TTC549 (cell line): ENCODE results near the gene RIPOR2.
"Not testable (repeated sequence)": the region's sequence is repeated elsewhere in the genome, so short reads cannot be mapped to it uniquely, and the experiment has no call there.

Experiments used
- FAIRE-seq: peaks from 2 replicates; lab custom pipeline; 2012; peaks lifted over from hg19 to GRCh38; lab: Jason Lieb, UNC

RIPOR2 gene

DNA sequence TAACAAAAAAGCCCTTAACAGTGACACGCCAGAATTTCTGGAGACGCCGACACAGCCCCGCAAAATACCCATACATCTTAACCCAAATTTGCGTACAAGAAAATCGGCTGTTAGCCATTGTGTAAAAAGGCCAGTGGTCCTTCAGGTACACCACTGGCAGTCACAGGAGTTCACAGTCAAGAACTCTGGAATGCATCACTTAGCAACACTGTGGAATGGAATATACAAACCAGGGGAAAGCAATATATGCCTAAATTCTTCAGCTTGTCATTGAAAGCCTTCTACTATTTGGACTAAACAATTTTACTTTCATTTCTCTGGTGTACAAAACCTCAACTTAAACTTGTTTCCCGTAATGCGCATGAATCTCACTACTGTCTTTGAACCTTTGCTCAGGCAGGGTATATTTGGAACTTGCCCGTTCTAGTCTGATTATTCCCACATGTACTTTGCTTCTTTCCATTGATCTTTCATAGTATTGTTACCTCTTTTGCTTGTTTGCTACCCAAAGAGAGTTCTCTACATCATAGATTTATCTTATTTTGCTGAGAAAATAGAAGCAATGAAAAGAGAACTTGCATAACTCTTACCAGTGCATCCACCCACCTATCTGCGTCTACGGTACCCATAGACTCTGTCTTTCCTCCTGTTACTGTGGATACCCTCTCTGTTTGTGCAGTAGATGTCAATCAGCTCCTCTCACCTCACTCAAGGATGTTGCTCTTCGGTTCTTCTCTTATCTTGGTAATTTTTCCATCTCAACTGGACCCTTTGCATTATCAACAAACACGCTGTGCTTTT lies 136.8 kb downstream of the RIPOR2 start, which contains the start of gene ARMH2:
ARMH2 (minus strand) TSS at position 178 of the 801 bp plus-strand sequence; CDS start at position 118, 60 bp downstream.
- FAIRE-seq = no peak

DNA sequence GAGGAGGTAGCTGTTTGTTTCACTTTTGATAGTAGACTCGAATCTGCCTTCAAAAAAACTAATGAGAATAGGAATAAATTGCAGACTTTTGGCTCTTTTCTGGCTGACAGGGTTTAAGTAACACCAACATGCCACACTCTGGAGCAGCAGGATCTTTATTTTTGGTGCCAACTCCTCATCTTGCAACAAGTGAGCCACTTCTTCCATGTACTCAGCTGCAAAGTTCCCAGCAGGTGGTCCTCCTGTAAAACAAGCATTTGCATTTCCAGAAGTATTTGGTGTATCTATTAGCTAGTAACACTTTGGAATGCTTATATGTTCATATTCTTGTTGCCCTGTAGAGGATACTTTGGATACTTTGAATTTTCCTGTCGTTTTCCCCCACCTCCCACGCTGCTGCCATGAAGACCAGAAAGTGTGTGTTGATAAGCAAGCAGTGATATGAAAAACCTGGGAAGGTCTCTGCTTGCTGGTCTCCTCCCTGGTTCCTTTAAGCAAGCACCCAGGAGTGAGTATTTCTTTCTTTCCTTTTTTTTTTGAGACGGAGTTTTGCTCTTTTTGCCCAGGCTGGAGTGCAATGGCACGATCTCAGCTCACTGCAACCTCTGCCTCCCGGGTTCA lies 138.1 kb downstream of the RIPOR2 start:
- FAIRE-seq = no peak

DNA sequence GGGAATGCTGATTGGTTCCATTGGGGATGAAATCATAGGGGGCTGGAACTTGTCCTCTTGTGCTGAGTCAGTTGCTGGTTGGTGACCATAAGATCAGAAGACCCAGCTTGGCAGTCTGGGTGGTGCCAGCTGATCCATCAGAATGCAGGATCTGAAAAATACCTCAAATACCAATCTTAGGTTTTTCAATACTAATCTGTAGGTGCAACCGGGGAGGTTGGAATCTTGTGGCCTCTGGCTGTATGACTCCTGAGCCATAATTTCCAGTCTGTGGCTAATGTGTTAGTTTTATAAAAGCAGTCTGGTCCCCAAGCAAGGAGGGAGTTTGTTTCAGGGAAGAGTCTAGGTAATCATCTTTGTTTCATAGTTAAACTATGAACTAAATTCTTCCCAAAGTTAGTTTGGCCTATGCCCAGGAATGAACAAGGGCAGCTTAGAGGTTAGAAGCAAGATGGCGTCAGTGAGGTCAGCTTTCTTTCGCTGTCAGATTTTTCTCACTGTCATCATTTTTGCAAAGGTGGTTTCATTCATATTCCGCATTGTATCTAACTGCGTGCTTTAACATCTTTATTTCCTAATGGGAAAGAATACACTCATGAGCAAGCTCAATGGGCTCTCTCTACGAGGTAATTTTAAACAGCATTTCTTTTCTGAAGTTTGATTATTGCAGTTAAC lies 139.0 kb downstream of the RIPOR2 start:
- FAIRE-seq = no peak

DNA sequence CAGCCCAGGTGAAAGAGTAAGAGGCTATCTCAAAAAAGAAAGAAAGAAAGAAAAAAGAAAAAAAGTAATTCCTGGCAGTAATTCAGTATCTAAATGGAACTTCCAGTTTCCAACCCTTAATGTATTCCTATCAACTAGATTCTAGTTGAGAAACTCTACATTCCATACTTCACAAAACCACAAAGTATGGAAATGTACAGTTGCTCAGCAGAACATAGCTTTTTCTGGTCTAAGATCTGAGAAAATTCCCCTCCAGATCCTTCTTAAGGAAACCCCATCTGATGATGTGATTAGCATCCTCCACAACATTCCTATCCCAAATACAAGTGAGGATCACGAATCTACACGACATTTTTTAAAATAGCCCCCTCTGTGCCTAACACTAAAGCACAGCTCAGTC lies 140.7 kb downstream of the RIPOR2 start:
- FAIRE-seq = no peak

DNA sequence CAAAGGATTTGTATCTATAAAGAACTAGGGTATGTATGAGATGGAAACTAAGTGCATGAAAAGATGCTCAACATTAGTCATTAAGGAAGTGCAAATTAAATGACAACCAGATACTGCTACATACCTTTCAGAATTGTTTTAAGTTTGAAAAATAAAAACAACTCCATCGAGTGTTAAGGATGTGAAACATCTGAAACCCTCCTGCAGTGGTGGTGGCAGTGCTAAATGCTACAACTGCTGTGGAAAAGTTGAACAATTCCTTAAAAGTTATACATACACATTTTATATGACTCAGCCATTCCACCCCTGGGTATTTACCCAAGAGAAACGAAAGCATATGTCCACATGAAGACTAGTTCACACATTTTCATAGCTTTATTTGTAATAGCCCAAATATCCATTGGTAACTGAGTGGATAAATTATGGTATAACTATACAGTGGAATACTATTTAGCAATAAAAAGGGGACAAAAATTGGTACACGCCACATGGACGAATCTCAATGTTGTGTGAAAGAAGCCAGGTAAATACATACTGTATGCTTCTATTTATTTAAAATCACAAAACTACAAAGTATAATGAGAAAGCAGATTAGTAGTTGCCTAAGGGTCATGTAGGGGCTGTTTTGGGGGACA lies 147.6 kb downstream of the RIPOR2 start:
- no peak for FAIRE-seq

DNA sequence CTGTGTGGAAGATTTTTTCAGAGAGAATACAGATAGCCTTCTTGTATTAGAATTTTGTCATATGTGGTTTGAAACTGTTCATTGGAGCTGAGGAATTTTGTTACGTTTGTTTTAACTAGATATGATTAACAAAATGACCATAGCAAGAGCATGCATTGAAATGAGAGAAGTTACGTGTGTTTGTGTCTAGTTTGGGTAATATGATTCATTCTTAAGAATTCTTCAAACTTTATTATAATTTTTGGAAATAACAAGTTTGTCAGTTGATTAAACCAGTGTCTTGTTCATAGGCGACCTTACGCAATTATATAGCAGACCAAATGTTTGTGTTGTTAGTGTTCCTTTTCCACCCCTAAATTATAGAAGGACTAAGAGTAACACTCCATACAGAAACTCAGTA lies 155.6 kb downstream of the RIPOR2 start:
- no peak for FAIRE-seq

DNA sequence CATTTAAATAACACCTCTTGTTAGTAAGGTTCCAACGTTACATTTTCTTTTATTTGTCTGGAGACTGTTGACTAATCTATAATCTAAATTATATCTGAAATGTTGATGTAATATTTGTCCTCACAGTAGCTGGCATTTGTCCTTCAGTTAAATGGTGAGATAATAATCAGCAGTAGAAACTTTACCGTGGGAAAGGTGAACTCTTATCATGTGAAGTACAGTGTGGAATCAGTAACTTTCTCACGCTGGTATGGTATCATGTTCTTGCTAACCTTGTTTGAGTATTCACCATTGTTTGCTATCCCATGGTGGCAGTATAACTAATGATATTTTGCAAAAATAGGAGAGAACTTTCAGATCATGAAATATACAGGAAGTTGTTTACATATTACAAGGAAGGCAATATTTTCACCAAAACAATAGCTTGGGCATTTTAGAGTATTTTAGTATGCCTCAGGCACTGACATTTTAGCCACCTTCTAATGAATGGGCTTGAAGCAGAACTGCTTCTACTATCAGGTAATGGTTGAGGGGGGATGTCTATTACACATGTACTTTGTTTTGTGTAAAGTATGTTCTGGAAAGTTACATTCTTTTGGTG lies 156.2 kb downstream of the RIPOR2 start:
- FAIRE-seq = no peak

DNA sequence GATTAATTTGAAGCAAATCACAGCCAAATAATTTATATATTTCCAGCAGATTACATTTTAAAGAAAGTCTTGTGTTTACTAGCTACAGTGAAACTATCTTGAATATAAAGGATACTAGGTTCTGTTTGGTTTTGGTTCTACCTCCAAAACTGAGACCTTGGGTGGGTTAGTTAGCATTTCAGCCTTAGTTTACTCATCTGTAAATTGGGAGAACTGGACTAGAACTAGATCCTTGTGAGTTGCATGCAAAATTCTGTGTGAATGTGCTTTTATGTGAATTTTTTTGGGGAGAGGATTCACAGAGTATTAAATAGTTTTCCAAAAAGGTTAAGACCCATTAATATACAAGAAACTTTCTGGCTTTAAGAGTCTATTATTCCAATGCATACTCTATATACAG lies 156.9 kb downstream of the RIPOR2 start:
- no peak for FAIRE-seq

DNA sequence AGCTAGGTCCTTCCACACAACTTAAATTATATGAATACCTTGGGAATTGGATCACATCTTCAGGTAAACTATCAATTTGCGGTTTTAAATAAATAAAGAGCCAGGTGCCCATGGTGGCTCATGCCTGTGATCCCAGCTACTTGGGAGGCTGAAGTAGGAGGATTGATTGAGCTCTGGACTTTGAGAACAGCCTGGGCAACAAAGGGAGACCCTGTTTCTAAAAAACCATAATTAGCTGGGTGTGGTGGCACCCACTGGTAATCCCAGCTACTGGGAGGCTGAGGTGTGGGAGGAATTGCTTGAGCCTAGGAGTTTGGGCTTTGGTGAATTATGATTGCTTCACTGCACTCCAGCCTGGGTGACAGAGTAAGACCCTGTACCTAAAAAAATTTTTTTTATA lies 157.6 kb downstream of the RIPOR2 start:
- FAIRE-seq = no peak

DNA sequence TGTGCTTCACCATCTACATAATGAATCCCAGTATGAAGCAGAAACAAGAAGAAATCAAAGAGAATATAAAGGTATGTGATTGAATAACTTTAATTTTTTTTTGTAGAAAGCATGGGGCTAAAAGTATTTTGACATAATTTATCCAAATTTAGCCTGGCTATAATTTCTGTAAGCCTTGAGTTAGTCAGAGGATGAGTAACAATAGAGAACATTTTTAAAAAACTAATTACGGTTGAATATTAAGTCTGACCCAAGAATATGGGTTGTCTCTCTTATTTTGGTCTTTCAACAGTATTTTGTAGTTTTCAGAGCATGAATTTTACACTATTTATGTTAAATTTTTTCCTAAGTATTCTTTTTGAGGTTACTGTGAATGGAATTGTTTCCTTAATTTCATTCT lies 158.5 kb downstream of the RIPOR2 start:
- FAIRE-seq = no peak

DNA sequence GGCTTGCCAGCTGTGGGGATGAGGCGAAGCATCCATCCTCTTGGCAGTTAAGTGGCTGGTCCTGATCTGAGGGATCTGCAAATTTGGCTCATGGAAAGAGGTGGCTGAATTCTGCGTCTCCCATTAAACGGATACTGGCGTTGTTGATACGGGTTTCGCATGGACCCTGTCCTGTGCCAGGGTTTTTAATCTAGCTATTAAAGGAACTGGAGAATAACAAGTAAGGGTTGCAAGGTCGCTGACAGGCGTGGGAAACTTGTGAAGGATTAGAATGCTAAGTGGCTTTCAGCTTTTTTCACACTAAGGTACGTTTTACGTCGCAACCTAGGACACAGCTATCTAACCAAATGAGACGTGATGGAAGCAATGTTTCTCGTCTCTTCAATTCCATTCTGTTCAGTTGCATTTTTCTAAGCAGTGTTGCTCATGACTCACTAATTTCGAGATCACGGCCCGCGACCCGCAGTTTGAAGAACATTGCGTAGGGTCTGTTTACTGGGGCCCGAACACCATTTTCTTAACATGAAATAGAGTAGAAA lies 160.2 kb downstream of the RIPOR2 start:
- no peak for FAIRE-seq

DNA sequence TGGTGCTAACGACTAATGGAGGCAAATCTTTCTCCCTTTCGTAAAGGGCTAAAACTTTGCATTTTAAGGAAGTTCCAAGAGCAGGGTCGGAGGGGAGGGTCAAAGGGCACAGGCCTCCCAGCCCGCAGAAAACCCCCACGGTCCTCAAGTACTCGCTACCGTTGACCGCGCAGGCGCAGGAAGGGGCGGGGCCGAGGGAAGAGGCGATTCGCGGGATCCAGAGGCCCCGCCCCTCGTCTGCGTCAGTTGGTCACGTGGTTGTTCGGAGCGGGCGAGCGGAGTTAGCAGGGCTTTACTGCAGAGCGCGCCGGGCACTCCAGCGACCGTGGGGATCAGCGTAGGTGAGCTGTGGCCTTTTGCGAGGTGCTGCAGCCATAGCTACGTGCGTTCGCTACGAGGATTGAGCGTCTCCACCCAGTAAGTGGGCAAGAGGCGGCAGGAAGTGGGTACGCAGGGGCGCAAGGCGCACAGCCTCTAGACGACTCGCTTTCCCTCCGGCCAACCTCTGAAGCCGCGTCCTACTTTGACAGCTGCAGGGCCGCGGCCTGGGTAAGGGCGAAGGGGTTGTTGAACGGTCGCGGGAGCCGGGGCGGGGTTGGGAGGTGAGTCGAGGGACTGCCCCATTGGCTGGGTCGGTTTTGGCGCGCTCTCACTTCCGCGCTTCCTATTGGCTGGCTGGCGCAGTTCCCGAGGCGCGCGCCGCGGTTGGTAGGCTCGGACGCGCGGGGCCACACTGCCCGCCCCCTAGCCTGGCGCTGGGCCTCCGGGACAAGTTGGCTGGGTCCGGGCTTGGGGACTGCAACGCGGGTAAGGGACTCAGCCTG lies 160.9 kb downstream of the RIPOR2 start, which contains the start of gene GMNN:
GMNN (plus strand) TSS at position 242 of the 824 bp plus-strand sequence. CDS start 2,310 bp downstream, outside the sequence.
- FAIRE-seq = no peak

DNA sequence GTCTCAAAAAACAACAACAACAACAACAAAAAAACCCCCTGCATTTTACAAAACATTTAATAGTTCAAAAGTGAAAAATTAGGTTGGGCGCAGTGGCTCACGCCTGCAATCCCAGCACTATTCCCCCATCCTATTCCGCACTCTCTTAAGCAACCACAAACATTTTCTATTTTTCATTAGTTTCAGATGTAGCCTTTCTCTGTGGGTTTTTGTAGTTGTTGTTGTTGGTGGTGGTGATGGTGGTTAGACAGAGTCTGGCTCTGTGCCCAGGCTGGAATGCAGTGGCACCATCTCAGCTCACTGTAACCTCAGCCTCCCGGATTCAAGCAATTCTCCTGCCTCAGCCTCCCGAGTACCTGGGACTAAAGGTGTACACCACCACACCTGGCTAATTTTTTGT lies 167.4 kb downstream of the RIPOR2 start:
- no peak for FAIRE-seq

DNA sequence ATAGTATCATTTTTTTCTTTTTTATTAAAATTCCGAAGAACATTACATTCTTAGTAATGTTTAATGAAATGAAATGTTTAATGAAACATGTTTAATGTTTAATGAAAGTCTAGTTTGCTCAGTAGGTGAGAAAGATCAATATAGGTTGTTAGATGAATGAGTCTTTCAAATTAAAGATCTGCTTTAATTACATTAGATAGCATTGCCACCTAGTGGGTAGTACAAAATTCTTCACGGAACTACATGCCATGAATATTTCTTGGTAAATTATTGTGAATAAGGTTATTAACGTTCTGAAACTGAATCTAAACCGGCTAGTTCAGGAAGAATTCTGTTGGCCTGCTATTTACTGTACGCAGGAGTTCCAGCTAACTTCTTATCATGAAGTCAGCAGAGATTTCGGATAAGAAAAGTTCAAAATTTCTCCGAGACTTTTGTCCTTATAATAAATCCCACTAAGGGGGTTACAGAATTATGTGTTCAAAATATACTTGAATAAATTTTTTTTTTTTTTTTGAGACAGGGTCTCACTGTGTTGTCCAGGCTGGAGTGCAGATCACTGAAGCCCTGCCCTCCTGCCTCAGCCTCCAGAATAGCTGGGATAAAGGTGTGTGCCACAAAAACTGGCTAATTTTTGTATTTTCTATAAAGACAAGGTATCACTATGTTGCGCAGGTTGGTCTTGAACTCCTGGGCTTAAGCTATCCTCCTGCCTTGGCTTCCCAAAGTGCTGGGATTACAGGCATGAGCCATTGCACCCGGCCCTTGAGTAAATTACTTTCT lies 168.9 kb downstream of the RIPOR2 start:
- FAIRE-seq = no peak

DNA sequence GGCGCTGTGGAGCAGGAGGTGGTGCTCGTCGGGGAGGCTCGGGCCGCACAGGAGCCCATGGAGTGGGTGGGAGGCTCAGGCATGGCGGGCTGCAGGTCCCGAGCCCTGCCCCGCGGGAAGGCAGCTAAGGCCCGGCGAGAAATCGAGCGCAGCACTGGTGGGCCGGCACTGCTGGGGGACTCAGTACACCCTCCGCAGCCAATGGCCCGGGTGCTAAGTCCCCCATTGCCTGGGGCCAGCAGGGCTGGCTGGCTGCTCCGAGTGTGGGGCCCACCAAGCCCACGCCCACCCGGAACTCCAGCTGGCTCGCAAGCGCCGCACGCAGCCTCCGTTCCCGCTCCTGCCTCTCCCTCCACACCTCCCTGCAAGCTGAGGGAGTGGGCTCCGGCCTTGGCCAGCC lies 169.8 kb downstream of the RIPOR2 start:
- not testable (repeated sequence) for FAIRE-seq

DNA sequence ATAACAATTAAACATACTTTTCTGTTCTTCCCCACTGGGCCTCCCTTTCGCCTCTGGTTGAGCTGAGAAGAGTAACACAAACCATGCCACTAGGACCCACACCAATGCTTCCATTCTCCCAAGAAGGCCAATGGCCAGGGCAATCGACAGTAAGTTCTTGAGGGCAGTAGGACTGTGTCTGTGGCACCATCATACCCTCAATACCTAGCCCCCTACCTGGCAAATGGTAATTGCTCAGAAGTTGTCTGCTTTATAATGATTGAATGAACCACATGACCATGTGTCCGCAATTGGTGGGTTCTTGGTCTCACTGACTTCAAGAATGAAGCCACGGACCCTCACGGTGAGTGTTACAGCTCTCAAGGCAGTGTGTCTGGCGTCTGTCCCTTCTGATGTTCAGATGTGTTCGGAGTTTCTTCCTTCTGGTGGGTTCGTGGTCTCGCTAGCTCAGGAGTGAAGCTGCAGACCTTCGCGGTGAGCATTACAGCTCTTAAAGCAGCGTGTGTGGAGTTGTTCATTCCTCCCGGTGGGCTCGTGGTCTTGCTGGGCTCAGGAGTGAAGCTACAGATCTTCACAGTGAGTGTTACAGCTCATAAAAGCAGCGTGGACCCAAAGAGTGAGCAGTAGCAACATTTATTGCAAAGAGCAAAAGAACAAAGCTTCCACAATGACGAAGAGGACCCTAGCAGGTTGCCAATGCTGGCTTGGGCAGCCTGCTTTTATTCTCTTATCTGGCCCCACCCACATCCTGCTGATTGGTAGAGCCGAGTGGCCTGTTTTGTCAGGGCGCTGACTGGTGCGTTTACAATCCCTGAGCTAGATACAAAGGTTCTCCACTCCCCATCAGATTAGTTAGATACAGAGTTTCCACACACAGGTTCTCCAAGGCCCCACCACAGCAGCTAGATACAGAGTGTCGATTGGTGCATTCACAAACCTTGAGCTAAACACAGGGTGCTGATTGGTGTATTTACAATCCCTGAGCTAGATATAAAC lies 170.6 kb downstream of the RIPOR2 start:
- not testable (repeated sequence) for FAIRE-seq

DNA sequence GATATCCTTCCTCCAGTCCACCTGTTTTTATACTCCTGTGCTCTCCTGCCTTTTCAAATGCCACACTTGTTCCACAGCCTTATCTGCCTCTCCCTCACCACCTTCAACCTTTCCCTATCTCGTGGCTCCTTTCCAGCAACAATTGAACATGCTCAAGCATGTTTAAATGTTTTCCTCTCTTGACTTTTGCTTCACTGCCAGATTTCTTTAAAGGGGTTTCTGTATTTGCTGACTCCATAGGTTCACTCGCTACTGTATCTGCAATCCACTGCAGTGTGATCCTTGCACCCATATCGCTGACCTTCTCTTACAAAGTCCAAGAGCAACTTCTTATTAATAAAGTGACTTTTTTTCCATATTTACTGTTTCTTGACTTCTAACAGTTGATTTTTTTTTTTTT lies 172.2 kb downstream of the RIPOR2 start:
- no peak for FAIRE-seq

DNA sequence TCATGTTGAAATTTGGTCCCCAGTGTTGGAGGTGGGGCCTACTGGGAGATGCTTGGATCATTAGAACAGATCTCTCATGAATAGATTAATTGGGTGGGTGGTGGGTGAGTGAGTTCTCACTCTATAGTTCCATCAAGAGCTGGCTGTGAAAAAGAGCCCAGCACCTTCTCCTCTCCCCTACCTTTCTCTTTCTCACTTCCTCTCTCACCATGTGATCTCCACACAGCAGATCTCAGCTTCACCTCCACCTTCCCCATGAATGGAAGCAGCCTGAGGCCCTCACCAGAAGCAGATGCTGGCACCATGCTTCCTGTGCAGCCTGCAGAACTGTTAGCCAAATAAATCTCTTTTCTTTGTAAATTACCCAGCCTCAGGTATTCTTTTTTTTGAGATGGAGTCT lies 173.9 kb downstream of the RIPOR2 start:
- no peak for FAIRE-seq
